ENCODE measurements around the gene LHFPL6. TPM values are rescaled to one million over a fixed set of nuclear protein-coding genes. Genes with fewer than 3 reads are reported as not detected.

Gene LHFPL6
- total and polyA plus RNA-seq, 10 of the 15 experiments (the other 5 are each of a cell fraction or from before 2014, with no cell fraction given), result 0.11 to 4.6 (median 0.41) TPM

GRCh38 chr13:39330504-39330903 lies 272.5 kb downstream of the LHFPL6 start:
- Histone ChIP-seq H3K27me3 (replicated peaks in 1 of 2; ENCODE audit: control insufficient read depth in 2 of 2, insufficient read depth in 2 of 2, low read length in 1 of 2) (no peaks in the 10 kb centered on the region), H3K4me1 (ENCODE audit: control insufficient read depth, insufficient read depth, low read length) (no peaks in the 10 kb centered on the region), H3K9ac (ENCODE audit: control insufficient read depth, insufficient read depth, low read length) (no peak overlapping the region), H3K9me3 (replicated peaks; ENCODE audit: control insufficient read depth, insufficient read depth, low read length) (no peaks in the 10 kb centered on the region), H4K20me1 (ENCODE audit: control insufficient read depth, insufficient read depth) (no peaks in the 10 kb centered on the region), H3K4me3 (no peak overlapping the region), H3K4me2 (ENCODE audit: control insufficient read depth, insufficient read depth) (no peak overlapping the region), H3K36me3 (ENCODE audit: control insufficient read depth in 2 of 2, insufficient read depth in 2 of 2, low read length in 1 of 2) (no peaks in the 10 kb centered on the region), H3K79me2 (ENCODE audit: control insufficient read depth, insufficient read depth, low read length) (no peaks in the 10 kb centered on the region), H2AFZ (ENCODE audit: control insufficient read depth, low read depth, low read length) (no peak overlapping the region), H3K27ac (ENCODE audit: control insufficient read depth, insufficient read depth) (no peak overlapping the region)
- RAD21 ChIA-PET (ENCODE audit: unreplicated experiment), result interaction anchor here (0.9 kb wide), 1 partner anchor 281 kb away, joined by 3 read pairs; no protein-coding TSS in a partner anchor
- in situ Hi-C loops (cut with MboI) (no loop called here), intact Hi-C loops (cut with micrococcal nuclease; ENCODE audit: unreplicated experiment) (no loop called here)
- 51% methylated on average over 2 of the region's 2 CpGs for WGBS (ENCODE audit: insufficient coverage, insufficient replicate concordance, low lambda C conversion rate, missing lambda C conversion rate)
- POLR2A ChIA-PET, result no interaction called here
- no peak for ATAC-seq
- no peak for DNase-seq (ENCODE audit: low read depth, low spot score)
- no peak for FAIRE-seq
- no TSS peak for BruUV-seq (replicated peaks)
- TF ChIP-seq LARP7 (IDR thresholded peaks at IDR 0.05) (no peak), ZNF592 (IDR thresholded peaks at IDR 0.05) (no peak), ZNF217 (IDR thresholded peaks at IDR 0.05) (no peak), TCF7 (IDR thresholded peaks at IDR 0.05; ENCODE audit: borderline replicate concordance) (no peak), HDGF (IDR thresholded peaks at IDR 0.05) (no peak)
- SMC1A ChIA-PET (ENCODE audit: uncharacterized antibody, unreplicated experiment), result interaction anchor here (0.7 to 1.7 kb wide), 3 partner anchors 11 to 84 kb away, joined by 3 to 5 read pairs (median 4); no protein-coding TSS in a partner anchor
- CTCF ChIA-PET, result no interaction called here
